NCI-H1092 (cell line): ENCODE results near the gene HOXD1.

ENCODE experiments used
- DNase-seq: peaks from one replicate; lab custom pipeline; 2025; lab: John Stamatoyannopoulos, UW

HOXD1 gene

DNA sequence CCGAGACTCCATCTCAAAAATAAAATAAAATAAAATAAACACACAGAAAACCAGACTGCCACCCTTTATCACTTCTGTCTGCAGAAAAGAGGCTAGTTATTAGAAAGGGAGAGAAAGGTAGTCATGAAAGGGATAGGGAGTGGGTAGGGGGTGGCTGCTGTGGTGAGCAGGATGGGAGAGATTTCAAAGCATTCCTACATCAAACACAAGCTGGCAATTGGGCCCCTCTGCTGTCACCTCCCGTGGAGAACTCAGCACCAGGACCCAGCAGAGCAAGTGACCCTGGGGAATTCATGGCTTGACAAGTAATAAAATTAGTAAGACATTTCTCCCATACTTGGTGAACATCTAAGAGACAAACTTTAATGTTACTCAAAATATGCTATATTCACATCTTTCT, 3.7 kb upstream of the HOXD1 start:
- DNase-seq, result no peak

DNA sequence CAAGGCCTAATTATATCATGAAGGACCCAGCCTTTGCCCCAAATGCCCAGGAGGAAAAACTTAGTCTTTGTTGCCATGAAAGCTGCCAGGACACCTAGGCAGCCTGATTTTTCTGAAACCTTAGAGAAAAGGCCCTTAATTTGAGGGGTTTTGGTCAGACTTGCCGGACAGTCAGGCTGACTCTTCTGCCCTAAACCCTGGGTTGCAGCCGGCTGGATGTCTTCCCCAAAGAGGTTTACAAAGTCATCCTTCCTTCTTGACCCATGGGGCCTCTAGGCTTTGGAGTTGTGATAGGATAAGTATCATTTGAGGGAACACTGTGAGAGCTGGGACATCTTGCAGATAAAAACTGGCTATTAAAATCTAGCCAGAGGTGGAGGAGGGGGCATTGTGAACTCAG, 2.4 kb upstream of the HOXD1 start:
- no peak for DNase-seq

DNA sequence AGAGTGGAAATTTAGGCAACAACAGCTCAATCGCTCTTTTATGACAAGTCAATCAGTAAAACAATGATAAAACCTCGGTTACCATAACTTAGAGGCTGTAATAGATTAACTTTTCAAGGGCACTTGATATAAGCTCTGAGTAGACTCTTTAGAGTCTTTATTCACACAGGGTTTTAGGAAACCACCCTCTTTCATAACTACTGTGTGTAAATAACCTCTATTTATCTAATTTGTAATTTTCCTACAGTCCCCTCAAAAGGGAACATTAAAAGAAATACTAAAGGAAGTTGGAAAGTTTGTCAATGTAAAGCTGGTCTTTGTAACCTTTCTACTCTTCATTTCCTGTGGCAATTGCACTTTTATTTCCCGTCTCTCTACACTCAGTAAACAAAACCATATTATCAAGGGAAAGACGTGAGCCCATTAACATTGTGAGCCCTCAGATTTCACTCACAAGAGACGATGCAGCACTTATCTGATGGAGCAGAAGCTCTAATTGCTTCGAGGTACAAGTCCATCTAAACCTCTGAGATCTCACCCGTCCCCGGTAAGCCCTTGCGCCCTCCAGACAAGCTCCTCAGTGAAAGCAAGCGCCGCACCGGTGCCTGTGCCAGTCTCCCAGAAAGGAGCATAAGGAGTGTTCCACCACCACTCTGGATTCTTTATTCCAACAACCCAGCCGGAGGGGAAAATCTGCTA, 1.1 kb upstream of the HOXD1 start:
- DNase-seq, result no peak

DNA sequence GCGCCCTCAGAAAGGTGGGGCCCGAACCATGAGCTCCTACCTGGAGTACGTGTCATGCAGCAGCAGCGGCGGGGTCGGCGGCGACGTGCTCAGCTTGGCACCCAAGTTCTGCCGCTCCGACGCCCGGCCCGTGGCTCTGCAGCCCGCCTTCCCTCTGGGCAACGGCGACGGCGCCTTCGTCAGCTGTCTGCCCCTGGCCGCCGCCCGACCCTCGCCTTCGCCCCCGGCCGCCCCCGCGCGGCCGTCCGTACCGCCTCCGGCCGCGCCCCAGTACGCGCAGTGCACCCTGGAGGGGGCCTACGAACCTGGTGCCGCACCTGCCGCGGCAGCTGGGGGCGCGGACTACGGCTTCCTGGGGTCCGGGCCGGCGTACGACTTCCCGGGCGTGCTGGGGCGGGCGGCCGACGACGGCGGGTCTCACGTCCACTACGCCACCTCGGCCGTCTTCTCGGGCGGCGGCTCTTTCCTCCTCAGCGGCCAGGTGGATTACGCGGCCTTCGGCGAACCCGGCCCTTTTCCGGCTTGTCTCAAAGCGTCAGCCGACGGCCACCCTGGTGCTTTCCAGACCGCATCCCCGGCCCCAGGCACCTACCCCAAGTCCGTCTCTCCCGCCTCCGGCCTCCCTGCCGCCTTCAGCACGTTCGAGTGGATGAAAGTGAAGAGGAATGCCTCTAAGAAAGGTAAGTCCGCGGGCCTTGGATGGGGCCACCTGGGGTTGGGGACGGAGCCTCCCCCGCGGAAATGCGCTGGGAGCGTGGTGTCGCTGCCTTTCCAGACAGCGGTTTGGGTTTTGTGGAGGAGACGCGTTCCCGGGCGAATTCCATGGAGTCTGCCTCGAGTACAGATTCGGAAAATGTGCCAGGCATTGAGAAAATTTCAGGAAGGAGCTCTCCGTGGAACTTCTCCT, 559 bp downstream of the HOXD1 start:
- DNase-seq, result no peak

DNA sequence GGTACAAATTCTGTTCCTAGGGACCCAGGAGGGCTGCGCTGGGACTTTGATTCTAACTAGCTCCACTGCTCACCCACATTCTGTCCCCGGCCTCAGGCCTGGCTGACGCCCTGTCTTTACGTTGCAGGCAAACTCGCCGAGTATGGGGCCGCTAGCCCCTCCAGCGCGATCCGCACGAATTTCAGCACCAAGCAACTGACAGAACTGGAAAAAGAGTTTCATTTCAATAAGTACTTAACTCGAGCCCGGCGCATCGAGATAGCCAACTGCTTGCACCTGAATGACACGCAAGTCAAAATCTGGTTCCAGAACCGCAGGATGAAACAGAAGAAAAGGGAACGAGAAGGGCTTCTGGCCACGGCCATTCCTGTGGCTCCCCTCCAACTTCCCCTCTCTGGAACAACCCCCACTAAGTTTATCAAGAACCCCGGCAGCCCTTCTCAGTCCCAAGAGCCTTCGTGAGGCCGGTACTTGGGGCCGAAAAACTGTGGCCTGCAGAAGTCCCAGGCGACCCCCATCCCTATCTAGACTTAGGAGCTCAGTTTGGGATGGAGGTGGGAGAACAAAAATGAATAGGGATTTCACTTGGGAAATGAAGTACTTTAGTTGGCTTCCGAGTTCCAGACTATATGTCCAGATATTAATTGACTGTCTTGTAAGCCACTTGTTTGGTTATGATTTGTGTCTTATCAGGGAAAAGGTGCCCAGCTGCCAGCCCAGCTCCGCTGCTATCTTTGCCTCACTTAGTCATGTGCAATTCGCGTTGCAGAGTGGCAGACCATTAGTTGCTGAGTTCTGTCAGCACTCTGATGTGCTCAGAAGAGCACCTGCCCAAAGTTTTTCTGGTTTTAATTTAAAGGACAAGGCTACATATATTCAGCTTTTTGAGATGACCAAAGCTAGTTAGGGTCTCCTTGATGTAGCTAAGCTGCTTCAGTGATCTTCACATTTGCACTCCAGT, 1.5 kb downstream of the HOXD1 start:
- DNase-seq, result no peak

DNA sequence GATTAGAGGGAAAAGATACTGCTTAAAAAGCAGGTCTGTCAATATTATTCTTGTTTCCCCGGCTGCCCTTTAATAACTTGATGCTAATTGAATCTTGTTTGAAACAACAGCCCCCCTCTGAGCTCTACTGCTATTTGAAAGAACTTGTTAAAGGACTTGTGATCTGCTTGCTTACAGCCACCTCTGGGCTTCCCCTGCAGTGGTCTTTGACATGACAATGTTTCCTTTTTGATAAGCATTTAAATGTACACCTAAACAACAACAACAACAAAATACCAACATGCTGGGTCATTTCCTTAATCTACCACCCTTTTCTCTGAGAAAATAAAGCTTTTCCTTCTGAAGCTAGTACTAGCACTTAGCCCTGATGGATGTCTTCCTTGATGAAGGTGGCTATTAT, 3.9 kb downstream of the HOXD1 start:
- DNase-seq, result no peak

DNA sequence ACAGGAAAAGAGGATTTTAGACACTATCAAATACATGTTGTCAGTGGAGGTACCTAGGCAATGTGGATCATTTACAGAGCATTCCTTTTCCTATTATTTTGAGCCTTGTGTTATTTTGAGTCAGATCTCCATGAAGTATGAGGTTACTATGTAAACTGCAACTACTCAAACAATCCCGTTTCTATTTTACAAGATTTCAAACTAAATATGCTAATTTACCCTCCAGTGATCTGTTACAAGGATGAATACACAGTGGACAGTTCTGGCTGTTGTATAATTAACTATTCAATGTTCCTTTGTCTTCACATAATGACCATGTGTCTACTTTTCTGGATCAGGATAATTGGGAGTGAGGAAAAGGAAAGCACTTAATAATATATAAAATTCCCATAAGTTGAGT, 4.6 kb downstream of the HOXD1 start:
- no peak for DNase-seq

DNA sequence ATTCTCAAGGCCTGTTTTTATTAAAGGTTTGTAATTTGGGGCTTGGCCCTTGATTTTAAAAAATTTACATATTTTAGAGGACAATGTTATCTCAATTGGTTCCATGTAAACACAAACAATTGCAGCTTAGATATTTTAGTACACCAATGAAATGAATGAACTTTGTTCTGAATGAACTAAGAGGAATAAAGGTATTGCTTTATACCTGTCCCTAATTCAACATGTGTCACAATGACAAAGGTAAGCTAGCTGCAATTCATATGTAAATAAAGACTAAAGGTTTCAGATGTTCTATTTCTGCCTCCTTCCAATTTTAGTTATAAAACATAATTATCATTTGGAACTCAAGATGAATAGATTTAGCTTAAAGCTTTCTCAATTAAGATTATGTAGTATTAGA, 11.4 kb downstream of the HOXD1 start:
- DNase-seq, result no peak

DNA sequence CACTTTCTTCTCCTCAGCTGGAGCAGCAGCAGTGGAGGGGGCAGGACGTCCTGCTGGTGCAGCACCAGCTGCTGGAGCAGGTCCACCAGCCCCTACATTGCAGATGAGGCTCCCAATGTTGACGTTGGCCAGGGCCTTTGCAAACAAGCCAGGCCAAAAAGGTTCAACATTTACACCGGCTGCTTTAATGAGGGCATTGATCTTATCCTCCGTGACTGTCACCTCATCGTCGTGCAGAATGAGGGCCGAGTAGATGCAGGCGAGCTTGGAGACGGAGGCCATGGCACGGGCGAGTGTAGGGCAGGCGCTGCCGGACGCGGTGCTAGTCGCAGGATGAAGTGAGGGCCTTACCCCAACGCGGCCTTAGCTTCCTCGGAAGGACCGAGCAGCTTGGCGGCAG, 12.5 kb downstream of the HOXD1 start:
- DNase-seq, result no peak

DNA sequence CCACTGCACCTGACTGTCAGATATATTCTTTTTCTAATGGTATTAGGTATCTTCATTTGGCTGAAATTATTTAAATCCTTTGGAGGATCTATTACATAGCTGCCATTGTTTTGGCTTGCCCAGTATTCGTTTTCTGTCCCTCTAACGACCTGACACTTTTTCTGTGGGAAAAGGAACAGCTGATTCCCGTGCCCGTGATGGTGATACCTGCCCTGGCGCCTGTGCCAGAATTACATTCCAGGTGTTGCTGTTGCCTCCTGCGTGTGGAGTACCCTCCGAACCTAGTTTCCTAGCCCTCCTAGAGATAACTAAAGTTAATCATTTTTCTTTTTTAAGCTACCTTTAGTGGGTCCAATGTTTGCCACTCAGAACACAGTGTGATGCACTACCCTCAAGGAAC, 14.0 kb downstream of the HOXD1 start:
- DNase-seq, result no peak

DNA sequence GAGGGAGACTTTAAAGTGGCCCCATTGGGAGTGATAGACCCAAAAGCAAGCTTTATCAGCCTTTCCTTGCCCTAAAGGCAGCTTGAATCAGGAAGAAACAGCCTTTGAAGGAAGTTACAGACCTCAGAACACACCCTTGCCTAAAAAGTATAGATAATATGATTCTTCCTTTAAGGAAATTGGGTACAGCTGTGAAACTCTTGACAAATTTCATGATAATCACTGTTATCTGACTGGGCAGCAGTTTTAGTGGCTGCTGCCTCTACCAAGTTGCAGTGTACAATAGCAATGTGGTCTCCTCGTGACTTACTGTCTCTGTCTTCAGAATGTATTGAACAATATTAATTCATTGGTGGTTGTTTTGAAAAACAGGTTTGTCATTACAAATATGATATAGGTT, 16.7 kb downstream of the HOXD1 start:
- DNase-seq, result no peak

DNA sequence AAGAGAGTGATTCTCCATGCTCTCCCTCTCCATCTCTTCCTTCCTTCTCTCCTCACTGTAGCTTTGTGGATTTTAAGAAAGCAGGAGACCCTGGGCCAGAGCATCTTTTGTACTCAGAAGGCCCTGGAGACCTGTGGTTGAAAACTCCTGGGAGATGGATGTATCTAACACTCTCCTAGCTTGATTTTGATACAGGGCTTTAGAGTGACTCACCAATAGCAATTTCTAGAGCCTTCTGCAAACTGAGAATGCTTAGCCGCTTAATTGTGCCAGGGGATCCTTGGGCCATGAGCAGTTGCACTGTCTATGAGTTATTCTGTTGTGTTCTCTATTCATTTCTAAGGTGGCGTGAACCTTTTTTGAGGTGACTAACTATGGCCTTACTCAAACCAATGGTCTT, 17.7 kb downstream of the HOXD1 start:
- no peak for DNase-seq

DNA sequence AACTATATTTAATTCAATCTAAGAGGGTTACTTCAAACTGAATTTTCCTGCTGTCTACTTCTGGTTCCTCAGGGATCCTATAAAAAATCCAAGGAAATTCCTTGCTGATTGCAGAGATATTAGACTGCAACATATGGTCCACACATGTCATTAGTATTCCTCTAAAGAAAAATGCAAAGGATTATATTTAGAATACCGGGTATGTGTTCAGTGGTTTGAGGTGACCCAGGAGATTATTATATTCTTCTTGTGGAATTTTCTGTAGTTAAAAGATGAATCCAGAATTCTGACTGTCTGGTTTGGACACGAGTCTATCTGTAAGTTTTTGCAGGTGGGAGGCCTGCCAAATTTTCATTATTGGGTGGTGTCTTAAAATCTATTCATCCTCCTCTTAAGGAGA, 18.2 kb downstream of the HOXD1 start:
- no peak for DNase-seq

DNA sequence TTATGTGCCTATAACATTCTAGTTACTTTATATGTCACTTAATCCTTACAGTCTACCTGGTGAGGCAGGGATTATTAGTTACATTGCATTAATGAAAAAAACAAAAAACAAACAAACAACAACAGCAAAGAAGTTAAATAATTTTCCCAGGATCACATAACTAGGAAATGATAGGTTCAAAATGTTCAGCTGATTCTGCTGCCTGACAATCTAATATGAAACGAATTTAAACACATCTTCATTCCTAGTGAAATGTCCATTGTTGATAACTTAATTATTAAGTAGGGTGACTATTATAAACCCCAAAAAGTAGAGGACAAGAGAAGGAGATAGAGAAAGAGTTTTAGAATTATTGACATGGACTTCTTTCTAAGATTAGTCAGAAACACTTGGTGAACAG, 22.6 kb downstream of the HOXD1 start:
- DNase-seq, result no peak

DNA sequence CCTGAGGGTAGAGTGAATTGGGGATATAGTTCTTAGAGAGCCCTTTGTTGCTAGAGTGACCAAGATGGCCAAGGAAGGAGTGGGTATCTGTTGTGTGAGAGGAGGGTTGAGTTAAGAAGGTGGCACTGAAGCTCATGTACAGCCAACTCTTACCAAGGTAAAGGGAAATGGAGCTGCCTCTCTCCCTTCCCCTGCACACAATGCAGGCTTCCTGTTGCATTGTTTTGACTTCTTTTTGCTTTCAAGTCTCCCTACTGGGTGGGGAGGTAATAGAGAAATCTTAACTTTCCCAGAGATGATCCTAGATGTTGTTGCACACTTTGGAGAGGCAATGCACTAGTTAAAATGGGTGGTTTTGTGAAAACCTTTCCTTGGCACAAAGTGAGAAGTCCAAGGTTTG, 23.8 kb downstream of the HOXD1 start:
- no peak for DNase-seq

DNA sequence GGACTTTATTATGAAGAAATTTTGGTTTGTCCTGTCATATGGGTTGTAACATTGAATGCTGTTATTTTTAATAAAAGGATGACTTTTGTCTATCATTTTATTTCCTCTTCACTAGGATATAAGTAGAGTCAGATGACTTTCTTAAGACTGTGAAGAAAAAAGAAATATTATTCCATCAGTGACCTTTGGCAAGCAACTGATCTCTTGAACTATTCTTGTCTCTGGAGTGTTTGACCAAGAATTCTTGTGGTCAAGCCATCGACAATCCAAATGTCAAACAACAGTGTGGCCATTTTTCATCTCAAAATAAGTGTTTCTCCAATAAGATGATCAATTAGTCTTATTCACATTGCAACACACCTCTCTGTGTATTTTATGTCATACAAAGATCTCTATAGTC, 24.9 kb downstream of the HOXD1 start:
- no peak for DNase-seq

DNA sequence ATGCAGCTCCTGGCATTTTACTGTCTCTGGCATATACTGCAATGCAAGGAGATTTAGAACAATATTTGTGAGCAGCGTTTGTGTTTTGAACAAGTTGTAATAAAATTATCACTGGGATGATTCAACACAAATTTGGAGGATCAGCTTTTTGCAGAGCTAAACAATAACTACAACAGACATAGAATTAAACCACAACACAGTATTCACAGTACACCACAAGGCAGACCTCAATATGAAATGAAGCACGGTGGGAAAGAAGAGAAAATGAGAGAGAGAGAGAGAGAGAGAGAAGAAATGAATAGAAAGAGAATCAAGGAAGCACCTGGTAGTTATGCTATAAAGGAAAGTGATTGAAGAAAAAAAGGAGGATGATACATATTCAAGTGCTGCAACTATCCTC, 39.4 kb downstream of the HOXD1 start:
- DNase-seq, result no peak

DNA sequence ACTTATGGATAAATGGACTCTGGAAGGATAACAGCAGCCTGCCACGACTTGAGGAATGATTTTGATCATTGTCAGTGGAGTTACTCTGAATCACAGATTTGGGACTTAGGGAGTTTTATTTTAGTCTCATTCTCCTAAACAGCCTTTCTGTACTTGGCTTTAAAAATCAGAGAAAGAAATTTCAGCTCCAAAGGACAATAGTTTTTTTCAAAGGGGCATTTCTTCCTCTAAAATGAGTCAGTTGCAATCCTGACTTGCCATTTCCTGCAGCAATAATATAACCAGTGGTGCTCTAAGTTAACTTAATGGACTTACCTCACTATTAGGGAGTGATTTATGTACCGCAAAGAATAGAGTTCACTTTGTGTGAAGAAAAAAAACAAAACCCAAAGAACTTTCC, 45.7 kb downstream of the HOXD1 start:
- no peak for DNase-seq

DNA sequence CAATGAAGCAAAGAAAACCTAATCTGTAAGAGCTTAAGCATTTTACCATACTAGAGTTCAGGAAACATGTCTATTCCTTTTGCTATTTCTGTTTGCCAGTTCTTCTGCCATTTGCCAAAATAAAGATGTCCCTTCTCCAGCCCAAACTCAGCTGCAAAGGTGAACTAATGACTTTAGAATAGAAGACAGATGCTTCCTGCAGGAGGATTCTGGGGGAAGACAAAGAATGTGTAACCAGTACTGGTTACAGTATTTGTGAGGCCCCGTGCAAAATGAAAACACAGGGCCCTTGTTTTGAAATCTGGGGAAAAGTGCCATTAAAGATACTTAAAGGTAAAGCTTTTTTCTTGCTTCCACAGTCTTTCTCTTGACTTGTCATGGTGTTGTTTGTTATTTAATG, 46.5 kb downstream of the HOXD1 start:
- DNase-seq, result no peak

DNA sequence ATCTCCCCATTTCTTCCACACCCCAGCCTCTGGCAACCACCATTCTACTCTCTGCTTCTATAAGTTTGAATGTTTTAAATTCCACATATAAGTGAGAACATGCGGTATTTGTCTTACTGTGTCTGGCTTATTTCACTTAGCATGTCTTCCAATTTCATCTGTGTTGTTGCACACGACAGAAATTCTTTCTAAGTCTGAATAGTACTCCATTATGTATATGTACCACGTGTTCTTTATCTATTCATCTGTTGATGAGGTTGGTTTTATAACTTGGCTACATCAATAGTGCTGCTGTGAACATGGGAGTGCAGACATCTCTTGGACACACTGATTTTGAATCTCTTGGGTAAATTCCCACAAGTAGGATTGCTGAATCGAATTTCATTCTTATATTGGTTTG, 49.0 kb downstream of the HOXD1 start:
- DNase-seq, result no peak

DNA sequence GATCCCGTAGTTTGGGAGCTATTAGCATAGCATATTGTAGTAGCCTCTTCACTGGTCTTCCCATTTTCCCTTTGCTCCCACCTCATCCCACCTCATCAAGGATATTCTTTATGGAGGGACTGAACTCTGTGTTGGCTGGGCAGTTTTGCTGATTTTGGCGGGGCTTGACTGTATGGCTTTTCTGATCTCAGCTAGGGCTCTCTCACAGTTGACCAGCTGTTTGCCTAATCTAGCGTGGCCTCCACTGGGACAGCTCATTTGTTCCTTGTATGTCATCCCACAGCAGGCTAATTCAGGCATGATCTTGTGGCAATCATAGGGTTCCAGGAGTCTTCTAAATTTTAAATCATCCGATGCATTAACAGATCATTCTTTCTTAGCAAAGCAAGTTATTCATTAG, 50.6 kb downstream of the HOXD1 start:
- no peak for DNase-seq

DNA sequence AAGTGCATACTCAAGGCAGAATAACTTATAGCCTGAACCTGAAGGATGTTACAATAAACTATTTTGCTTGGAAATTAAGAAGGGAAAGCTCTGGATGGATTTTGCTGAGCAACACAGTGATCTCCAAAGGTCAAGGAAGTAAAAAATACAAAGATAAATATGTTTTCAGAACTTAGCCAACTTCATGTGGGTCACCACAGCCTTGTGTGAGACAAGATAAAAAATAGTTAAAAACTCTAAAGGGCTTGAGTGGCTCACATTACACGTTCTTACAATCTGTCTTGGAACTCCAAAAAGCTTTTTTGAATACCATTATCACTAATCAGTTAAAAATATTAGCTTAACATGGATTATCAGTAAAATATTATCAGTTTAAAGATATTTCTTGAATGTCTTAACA, 51.8 kb downstream of the HOXD1 start:
- DNase-seq, result no peak
